MG63 (cell line): ENCODE data around the gene CLEC16A. TPM values are rescaled to one million over a fixed set of nuclear protein-coding genes. Genes with fewer than 3 reads are reported as not detected.

Source experiments
- DNase-seq: peaks from one replicate; pipeline ENCODE4 v3.0.0-alpha.2; 2020
- H3K27me3 ChIP-seq: fragments of 250-450 bp; sonication (Bioruptor Pico); 2 replicates; pipeline ENCODE4 v1.5.1; 2020; ENCODE audit warnings: mild to moderate bottlenecking, moderate library complexity
- H3K36me3 ChIP-seq: fragments of 250-450 bp; sonication (Bioruptor Pico); 2 replicates; pipeline ENCODE4 v1.5.1; 2020; ENCODE audit warnings: mild to moderate bottlenecking, moderate library complexity
- H3K4me3 ChIP-seq: fragments of 250-450 bp; sonication (Bioruptor Pico); 2 replicates; pipeline ENCODE4 v1.5.1; 2020; ENCODE audit warnings: mild to moderate bottlenecking, moderate library complexity
- H3K9me3 ChIP-seq: fragments of 250-450 bp; sonication (Bioruptor Pico); 2 replicates; pipeline ENCODE4 v1.5.1; 2020; ENCODE audit warnings: mild to moderate bottlenecking, moderate library complexity
- total RNA-seq: library from RNA; depleted of rRNA; stranded (reverse); fragments of >200 nt; shearing (Covaris generic); gene quantifications from 2 replicates; pipeline ENCODE4 v1.2.3, GENCODE V29; 2014; ENCODE audit warnings: low replicate concordance

Gene CLEC16A
- total RNA-seq, 1 experiment from 2014 or later: 11.5 TPM

DNA sequence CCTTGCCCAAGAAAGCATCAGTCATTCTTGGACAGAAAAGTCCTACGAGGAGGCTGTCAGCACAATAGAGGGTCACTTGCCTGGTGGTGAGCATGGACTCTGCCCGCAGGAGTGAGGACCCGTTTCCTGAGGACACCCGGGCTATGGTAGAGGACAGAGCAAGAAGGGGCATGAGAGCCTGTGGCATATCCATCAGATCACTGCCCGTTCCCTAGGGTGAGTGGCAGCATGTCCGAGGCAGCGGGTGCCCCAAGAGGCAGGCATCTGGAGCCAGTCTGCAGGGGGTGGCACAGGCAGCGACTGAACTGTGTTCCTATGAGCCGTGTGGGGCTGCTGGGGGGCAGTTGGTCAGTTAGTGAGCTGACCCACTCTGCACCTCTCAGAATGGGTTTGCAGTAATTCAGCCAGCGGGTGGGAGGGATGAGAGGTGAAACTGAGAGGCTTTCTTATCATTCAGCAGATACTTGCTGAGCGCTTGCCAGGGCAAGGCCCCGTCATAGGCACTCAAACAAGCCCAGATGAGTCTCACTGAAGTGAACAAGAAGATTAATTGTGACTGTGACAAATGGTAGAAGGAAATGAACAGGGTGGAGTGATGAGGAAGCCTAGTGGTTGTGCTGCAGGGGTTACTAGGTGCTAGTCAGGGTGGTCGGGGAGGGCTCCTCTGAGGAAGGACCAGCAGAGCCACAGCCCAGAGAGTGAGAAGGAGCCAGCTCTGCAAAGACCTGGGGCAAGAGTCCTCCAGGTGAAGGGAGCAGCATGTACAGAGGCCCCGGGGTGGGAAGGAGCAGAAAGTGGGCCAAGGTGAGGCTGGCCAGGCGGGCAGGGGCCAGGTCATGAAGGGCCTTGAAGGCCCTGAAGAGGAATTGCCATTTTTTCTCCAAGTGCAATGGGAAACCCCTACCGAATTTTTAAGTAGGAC, 87.9 kb downstream of the CLEC16A start:
- no peak for DNase-seq
- no peak overlapping the region for H3K4me3 ChIP-seq
- peaks cover 12% of the 10 kb centered on the region for H3K9me3 ChIP-seq
- H3K36me3 ChIP-seq: peaks cover 32% of the 10 kb centered on the region
- no peaks in the 10 kb centered on the region for H3K27me3 ChIP-seq

DNA sequence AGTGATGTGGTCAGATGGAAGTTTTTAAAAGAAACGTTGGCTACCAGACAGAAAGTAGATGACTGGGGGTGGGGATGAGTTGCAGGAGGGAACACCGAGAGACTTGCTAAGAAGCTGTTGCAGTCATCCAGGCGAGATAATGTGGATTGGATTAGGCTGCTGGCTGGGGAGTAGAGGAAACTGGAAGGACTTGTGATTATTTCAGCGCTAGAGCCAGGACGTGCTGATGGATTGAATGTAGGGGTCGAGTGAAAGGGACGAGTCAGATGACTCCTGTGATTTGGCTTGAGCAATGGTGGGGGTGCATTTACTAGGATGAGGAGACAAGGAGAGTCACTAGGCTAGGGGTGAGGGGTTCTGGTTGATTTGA, 88.5 kb downstream of the CLEC16A start:
- Histone ChIP-seq H3K27me3 (no peaks in the 10 kb centered on the region), H3K36me3 (peaks cover 26% of the 10 kb centered on the region), H3K4me3 (no peak overlapping the region), H3K9me3 (peaks cover 9% of the 10 kb centered on the region)
- DNase-seq: peak; percentile 85

DNA sequence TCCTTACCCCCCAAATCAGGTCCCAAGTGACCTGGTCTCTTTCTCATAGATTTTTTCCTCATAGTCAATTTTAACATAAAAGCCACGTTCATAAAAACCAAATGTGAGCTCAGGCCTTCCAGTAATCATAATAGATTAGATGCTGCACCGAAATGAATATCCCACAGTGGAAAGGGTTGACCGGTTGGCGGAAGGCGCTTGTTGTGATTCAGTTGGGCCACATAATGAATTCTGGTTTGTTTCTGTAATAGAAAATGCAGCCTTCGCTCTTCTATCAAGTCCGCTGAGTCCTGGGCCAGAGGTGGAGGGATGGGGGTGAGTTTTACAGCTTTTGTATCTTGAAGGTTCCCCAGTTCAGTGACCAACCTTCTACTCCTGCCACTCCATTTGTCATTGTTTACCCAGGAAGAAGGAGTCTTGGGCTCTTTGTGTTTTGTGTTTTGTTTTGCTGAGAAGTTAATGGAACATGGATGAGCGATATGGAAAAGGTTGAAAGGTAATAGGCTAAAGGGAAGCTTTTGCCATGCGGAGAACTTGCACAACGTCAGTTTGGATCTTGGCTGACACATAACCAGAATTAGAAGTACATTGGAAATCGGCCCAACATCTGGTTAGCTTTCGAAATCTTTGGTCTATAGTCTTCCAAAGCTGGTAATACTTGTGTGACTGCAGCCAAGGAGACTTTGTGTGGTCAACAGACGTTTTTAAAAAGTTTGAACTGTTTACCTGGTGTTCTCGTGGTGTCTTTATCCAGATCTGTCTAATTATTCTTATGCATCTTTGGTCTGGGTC, 89.5 kb downstream of the CLEC16A start:
- Histone ChIP-seq H3K27me3 (no peaks in the 10 kb centered on the region), H3K4me3 (no peak overlapping the region), H3K9me3 (peaks cover 2% of the 10 kb centered on the region; the same call in 1 of the 2 replicates), H3K36me3 (peaks cover 16% of the 10 kb centered on the region)
- DNase-seq: peak; percentile 68

DNA sequence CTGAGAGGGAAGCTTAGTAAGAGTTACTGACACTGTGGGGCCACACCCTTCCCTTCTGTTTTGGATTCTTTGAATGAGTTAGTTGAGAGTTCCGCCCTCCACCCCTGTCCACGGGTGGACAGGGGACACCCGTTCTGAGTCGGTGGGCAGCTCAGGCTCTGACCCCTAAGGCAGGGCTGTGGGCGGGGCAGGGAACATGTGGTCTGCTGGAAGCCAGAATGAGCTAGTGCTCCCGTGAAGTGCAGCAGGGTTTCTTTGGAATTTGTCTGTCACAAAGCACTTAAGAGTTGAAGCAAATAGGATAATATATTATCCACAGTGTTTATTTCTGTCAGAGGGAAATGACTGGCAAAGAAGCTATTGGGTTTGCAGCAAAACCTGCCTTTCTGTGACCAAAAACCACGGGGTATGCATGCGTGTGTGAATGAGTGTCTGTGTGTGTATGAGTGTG, 90.1 kb downstream of the CLEC16A start:
- H3K4me3 ChIP-seq: no peak overlapping the region
- H3K36me3 ChIP-seq: peaks cover 11% of the 10 kb centered on the region
- H3K27me3 ChIP-seq: no peaks in the 10 kb centered on the region
- H3K9me3 ChIP-seq: no peaks in the 10 kb centered on the region
- no peak for DNase-seq

DNA sequence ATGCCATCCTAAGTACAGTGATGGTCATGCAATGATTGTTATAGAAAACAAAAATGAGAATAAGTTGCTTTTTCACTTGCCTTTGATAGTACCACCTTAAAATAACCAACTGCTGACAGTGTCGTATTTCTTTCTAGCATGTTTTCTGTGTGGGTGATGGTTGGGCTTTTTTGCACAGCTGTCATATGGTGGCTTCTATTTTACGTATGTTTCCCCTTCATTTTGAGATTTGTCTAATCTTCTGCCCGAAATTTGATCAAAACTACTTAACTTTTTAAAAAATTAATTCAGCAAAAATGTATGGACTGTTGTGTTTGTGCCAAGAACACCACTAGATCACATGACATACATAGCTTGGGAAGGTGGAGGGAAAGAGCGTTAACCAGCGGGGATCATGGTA, 90.7 kb downstream of the CLEC16A start:
- DNase-seq: no peak
- peaks cover 16% of the 10 kb centered on the region for H3K36me3 ChIP-seq
- H3K4me3 ChIP-seq: no peak overlapping the region
- H3K9me3 ChIP-seq: no peaks in the 10 kb centered on the region
- no peaks in the 10 kb centered on the region for H3K27me3 ChIP-seq

DNA sequence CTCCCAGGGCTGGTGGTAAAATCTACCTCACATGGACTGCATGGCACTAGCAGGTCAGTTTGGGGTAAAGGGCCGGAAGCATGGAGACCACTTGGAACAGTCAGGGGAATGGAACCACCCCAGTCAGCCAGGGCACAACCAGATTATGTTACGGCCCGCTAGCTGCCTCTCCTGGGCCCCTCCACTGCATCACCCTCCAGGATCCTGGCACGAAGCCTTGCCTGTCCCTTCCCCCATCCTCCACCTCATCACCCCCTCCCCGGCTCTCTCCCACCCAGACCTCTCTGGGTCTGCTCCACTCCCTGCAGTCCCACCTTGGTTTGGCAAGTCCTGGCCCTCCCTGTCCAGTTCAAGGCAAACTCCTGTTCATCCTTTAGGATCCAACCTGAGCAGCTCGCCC, 91.7 kb downstream of the CLEC16A start:
- Histone ChIP-seq H3K9me3 (no peaks in the 10 kb centered on the region), H3K36me3 (peaks cover 16% of the 10 kb centered on the region), H3K4me3 (no peak overlapping the region), H3K27me3 (no peaks in the 10 kb centered on the region)
- no peak for DNase-seq

DNA sequence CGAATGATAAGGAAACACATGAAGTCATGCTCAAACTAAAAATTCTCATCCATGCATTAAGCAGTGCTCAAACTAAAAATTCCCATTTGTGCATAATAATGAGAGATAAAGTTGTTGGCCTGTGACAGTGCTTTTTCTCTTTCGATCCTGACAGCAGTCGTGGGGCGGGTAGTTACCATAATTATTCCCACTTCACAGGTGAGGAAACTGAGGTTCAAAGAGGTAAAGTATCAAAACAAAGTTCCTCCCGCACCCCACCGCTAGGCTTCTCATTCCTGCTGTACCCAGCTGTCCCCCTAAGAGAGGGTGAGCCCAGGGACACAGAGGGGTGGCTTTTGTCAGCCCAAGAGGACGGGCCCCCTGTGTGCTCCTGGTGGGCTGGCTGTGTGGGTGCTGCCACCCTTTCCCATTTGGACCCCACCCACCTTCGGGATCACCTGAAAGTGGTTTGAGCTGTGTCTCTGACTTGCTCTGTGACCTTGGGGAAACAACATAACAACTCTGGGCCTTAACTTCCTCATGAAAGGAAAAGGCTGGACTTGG, 92.6 kb downstream of the CLEC16A start:
- Histone ChIP-seq H3K4me3 (no peak overlapping the region), H3K36me3 (peaks cover 20% of the 10 kb centered on the region), H3K9me3 (no peaks in the 10 kb centered on the region), H3K27me3 (no peaks in the 10 kb centered on the region)
- no peak for DNase-seq

GRCh38 chr16:11038305-11038704, 93.9 kb downstream of the CLEC16A start:
- Histone ChIP-seq H3K4me3 (no peak overlapping the region), H3K36me3 (peaks cover 23% of the 10 kb centered on the region), H3K9me3 (no peaks in the 10 kb centered on the region), H3K27me3 (no peaks in the 10 kb centered on the region)
- DNase-seq: no peak

GRCh38 chr16:11038777-11039176, 94.4 kb downstream of the CLEC16A start:
- Histone ChIP-seq H3K36me3 (peaks cover 23% of the 10 kb centered on the region), H3K27me3 (no peaks in the 10 kb centered on the region), H3K9me3 (no peaks in the 10 kb centered on the region), H3K4me3 (no peak overlapping the region)
- DNase-seq: no peak

DNA sequence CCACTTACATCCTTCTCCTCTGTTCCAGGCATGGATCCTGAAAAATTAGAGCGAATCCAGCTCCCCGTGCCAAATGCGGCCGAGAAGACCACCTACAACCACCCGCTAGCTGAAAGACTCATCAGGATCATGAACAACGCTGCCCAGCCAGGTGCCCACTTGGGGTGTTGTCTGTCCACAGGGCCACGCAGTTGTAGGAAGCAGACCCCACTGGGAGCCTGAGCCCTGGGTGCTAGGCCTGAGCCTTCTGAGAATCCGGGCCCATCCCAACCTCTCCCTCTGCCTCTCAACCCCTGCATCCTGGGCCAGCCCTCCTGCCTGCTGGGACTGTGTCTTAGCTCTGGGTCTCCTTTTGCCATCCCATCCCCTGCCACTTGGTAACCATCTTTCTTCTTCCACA, 95.4 kb downstream of the CLEC16A start:
- H3K9me3 ChIP-seq: no peaks in the 10 kb centered on the region
- H3K27me3 ChIP-seq: no peaks in the 10 kb centered on the region
- H3K36me3 ChIP-seq: peaks cover 23% of the 10 kb centered on the region
- DNase-seq: no peak
- H3K4me3 ChIP-seq: no peak overlapping the region

GRCh38 chr16:11042191-11042590, 97.8 kb downstream of the CLEC16A start:
- no peak for DNase-seq
- no peak overlapping the region for H3K4me3 ChIP-seq
- no peaks in the 10 kb centered on the region for H3K27me3 ChIP-seq
- H3K9me3 ChIP-seq: no peaks in the 10 kb centered on the region
- H3K36me3 ChIP-seq: peaks cover 18% of the 10 kb centered on the region

GRCh38 chr16:11045441-11045840, 101.1 kb downstream of the CLEC16A start:
- Histone ChIP-seq H3K27me3 (no peaks in the 10 kb centered on the region), H3K9me3 (no peaks in the 10 kb centered on the region), H3K4me3 (no peak overlapping the region), H3K36me3 (peaks cover 23% of the 10 kb centered on the region)
- DNase-seq: no peak

DNA sequence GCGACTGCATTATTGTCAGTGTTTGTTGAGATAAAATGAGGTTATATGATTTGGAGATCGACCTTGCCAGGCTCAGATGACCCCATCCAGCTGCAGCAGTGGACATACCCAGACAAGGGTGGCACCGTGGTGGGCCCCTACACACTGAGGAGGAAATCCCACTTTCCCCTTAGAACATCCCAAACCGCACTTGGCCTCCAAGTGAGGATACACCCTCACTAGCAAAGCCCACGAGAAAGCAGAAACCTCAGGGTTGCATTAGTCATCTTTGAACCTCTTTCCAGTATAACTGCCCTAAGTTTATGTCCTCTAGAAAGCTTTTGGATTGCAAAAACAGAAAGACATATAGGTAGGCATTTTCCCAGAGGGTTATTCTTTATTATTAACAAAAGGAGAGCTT, 101.5 kb downstream of the CLEC16A start:
- Histone ChIP-seq H3K9me3 (no peaks in the 10 kb centered on the region), H3K27me3 (no peaks in the 10 kb centered on the region), H3K36me3 (peaks cover 23% of the 10 kb centered on the region), H3K4me3 (no peak overlapping the region)
- no peak for DNase-seq

- Histone ChIP-seq H3K27me3 (no peaks in the 10 kb centered on the region), H3K4me3 (no peak overlapping the region), H3K36me3 (peaks cover 21% of the 10 kb centered on the region), H3K9me3 (no peaks in the 10 kb centered on the region)
- DNase-seq: no peak
These were observed 102.1 kb downstream of the CLEC16A start for GRCh38 chr16:11046382-11046931.

DNA sequence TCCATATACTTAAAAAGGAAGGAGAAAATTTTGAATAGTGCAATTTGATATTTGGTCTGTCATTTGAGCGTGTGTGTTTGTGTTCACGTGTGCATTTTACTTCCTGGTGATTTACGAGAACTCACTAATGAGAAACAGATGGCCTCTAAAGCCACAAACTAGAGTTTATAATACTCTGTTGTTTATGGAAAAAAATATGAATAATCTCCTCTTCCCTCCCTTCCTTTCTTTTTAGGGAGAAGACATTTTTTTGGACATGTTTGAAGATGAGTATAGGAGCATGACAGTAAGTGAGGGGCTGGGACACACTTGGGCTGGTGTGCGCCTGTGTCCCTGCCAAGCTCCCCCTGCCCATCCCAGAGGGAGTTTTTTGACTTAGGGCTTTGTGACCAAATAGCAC, 102.7 kb downstream of the CLEC16A start:
- no peaks in the 10 kb centered on the region for H3K9me3 ChIP-seq
- no peak overlapping the region for H3K4me3 ChIP-seq
- no peaks in the 10 kb centered on the region for H3K27me3 ChIP-seq
- DNase-seq: no peak
- peaks cover 24% of the 10 kb centered on the region for H3K36me3 ChIP-seq

GRCh38 chr16:11047939-11048800, 103.8 kb downstream of the CLEC16A start:
- no peak for DNase-seq
- Histone ChIP-seq H3K9me3 (no peaks in the 10 kb centered on the region), H3K36me3 (peaks cover 25% of the 10 kb centered on the region), H3K27me3 (no peaks in the 10 kb centered on the region), H3K4me3 (no peak overlapping the region)
